ENCODE data around the gene GPR183.

The GPR183 gene

GRCh38 chr13:99301056-99301838, 6.0 kb downstream of the GPR183 start:
- no peak for DNase-seq
- in situ Hi-C loops (cut with MboI; ENCODE audit: low pct_unique_long_range_greater_than_20kb, low sequenced_read_pairs) = no loop called here

DNA sequence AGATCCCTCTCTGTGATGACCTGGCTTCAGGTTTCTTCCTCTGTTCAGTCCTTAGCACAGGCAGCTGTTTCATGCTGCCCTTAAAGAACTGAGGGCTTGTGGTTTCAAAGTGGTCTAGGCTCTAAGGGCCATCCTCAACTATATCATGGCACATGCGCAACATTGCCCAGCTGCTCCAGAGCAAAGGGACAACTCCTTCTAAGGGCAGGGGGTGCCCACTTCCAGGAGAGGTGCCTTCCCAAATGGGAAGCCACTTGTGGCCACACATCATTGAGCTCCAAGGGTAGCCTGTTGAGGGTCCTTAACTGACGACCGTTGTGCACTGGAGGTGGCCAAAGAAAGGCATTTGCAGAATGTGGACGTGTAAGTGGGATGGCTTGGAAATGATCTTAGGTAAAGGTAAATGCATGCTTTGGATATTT, 7.3 kb downstream of the GPR183 start:
- no peak for DNase-seq
- in situ Hi-C loops (cut with MboI; ENCODE audit: low pct_unique_long_range_greater_than_20kb, low sequenced_read_pairs) = no loop called here

- in situ Hi-C loops (cut with MboI; ENCODE audit: low pct_unique_long_range_greater_than_20kb, low sequenced_read_pairs) = no loop called here
Measured at GRCh38 chr13:99299256-99299919, 7.8 kb downstream of the GPR183 start.

GRCh38 chr13:99298056-99298455, 9.1 kb downstream of the GPR183 start:
- in situ Hi-C loops (cut with MboI; ENCODE audit: low pct_unique_long_range_greater_than_20kb, low sequenced_read_pairs) = no loop called here
- DNase-seq = no peak

More at GRCh38 chr13:99299256-99299919, 7.8 kb downstream of the GPR183 start:
- DNase-seq = no peak

DNA sequence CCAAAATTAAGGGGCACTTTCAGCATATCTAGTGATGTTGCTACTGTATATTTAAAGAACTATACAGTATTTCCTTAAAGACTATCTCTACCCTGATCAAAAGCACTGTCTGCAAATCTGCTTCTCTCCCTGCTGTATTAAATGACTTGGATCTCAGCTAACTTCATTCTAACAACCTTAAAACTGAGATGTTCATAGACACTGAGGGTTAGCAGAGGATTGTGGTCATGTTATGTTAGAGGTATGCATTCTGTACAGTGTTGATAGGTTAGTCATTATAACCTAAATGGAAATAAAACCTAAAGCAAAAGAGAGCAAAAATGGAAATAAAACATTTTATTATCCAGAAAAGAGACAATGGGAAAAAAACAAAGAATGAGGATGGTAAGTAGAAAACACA, 9.9 kb downstream of the GPR183 start:
- in situ Hi-C loops (cut with MboI; ENCODE audit: low pct_unique_long_range_greater_than_20kb, low sequenced_read_pairs) = no loop called here
- no peak for DNase-seq

DNA sequence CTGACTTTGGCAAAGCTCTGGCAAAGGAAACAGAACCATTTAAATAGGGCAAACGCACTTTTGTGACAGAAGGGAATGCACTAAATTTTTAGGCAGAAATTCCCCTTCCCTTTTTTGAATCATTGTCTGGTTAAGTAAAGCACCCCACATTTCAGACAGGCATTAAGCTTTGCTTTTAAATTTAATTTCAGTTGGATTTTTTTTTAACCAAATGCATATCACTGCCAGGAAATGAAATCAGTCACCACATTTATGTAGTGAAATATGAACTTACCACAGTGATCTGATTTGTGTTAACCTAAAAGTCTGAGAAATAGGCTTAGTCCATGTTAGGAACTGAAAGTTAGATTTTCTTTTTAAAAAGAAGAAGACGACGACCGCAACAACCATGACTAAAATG, 10.8 kb downstream of the GPR183 start:
- in situ Hi-C loops (cut with MboI; ENCODE audit: low pct_unique_long_range_greater_than_20kb, low sequenced_read_pairs) = no loop called here
- no peak for DNase-seq

DNA sequence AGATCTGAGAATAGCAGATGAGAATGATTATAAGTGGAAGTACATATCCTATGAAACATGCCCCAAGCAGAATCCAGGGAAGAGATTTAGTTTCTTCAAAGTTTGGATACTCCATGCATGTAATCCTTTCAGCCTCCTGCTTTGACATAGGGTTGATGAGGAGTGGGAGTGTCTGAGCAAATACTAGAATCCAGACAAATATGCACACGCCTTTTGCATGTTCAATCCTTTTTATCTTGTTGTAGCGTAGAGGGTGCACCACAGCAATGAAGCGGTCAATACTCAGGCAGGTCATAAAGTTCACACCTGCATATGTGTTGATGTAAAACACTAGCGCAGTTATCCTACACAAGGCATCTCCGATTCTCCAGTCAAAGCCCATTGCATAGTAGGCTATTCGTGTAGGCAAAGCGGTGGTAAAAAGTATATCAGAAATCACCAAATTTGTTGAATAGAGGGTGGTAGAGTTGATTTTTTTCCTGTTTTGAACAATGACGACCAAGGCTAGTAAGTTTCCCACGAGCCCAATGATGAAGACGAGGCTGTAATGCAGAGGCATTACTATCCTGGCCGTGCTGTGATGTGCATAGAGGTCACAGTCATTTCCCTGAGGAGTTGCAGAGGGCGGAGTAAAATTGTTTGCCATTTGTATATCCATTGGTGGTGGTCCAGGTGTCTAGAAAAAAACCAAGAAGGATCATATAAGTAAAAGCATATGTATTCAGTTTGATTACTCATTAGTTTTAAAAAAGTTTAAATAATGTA, 11.5 kb downstream of the GPR183 start:
- in situ Hi-C loops (cut with MboI; ENCODE audit: low pct_unique_long_range_greater_than_20kb, low sequenced_read_pairs) = no loop called here
- DNase-seq = no peak

DNA sequence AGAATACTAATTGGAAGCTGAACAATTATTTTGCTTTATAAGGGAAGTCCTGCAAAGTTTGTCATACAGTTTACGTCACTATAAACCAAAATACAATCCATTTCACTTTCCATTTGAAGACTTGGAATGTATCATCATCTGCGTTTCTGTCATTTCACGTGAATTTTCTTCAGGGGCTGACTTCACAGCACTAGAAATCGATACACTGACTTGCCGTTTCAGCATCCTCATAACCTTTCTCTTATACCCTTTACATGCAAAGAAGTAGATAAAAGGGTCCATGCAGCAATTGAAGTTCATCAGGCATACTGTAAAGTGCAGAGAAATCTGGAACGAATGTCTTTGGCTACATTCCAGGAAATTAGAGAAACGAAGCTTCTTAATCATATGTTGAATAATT, 12.2 kb downstream of the GPR183 start:
- in situ Hi-C loops (cut with MboI; ENCODE audit: low pct_unique_long_range_greater_than_20kb, low sequenced_read_pairs) = no loop called here
- no peak for DNase-seq

DNA sequence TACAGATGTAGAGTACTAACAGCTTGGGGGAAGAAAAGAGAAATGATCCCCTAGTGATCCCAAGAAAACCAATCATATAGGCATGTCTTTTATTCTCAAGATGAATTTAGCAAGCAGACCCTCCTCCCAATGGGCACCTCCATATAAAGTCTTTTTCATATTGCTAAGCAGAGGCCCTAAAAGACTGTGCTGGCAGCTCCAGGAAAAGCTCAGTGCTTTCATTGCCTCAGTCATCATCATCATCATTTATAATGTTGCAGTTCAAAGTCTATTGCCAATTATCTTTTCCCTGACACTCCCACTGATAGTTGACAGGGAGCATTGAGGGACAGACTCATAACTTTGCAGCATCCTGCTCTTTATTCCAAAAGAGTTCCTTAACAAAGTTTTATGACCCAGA, 13.0 kb downstream of the GPR183 start:
- in situ Hi-C loops (cut with MboI; ENCODE audit: low pct_unique_long_range_greater_than_20kb, low sequenced_read_pairs) = no loop called here

DNA sequence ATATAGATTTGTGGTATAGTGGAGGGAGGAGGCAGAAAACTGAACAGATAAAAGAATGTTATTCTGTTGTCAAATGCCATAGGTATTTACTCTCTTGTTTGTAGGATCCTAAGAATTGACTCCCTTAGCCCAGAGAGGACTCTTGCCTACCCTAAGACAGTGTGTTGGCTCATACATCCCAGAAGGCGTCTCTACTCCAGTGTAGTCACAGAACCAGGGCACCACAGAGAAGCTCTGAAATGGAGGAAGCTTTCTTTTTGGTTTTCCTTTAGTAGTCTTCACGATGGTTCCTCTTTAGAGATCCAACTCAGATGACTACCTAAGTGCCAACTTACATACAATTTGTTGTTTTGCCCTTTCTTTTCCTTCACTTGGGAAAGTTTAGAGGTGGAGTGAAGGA, 14.0 kb downstream of the GPR183 start:
- DNase-seq = no peak
- in situ Hi-C loops (cut with MboI; ENCODE audit: low pct_unique_long_range_greater_than_20kb, low sequenced_read_pairs) = no loop called here

More for the DNA sequence above, 13.0 kb downstream of the GPR183 start:
- no peak for DNase-seq

DNA sequence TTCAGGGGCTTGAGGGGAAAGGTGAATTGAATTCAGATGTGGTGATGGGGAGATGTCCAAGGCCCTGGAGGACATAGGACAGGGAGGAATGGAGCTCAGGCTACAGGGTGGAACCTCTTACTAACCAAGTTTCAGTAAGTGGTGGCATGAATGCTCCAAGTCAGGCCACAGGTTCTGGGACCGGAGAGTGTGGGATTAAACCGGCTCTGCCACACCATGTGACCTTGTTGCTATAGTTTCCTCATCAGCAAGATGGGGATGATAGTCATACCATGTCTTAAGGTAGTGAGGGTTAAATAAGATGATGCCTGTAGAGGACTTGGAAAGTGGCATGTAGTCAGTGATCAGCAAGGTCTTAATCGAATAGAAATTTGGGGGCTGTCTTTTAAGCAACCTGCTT, 16.3 kb downstream of the GPR183 start:
- in situ Hi-C loops (cut with MboI; ENCODE audit: low pct_unique_long_range_greater_than_20kb, low sequenced_read_pairs) = no loop called here
- no peak for DNase-seq

- DNase-seq = no peak
- in situ Hi-C loops (cut with MboI; ENCODE audit: low pct_unique_long_range_greater_than_20kb, low sequenced_read_pairs) = no loop called here
Measured at GRCh38 chr13:99289674-99290337, 17.4 kb downstream of the GPR183 start.

GRCh38 chr13:99289271-99289670, 17.9 kb downstream of the GPR183 start:
- in situ Hi-C loops (cut with MboI; ENCODE audit: low pct_unique_long_range_greater_than_20kb, low sequenced_read_pairs) = no loop called here
- DNase-seq = no peak

GRCh38 chr13:99288089-99288488, 19.1 kb downstream of the GPR183 start:
- peak; percentile 28 for DNase-seq
- in situ Hi-C loops (cut with MboI; ENCODE audit: low pct_unique_long_range_greater_than_20kb, low sequenced_read_pairs) = no loop called here

DNA sequence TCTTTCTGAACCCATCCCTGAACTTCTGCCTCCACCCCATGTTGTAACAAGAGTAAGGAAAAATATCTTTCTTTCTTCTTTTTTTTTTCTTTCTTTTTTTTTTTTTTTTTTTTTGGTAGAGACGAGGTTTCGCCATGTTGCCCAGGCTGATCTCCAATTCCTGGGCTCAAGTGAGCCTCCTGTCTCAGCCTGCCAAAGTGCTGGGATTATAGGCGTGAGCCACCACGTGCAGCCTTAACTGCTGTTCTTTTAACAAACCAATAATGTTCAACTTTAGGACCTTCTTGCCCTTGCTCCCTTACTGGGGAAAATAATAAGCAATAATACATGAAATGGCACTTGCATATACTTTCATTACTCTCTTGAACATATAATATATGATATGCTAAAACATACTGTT, 19.6 kb downstream of the GPR183 start:
- in situ Hi-C loops (cut with MboI; ENCODE audit: low pct_unique_long_range_greater_than_20kb, low sequenced_read_pairs) = no loop called here
- DNase-seq = no peak

GRCh38 chr13:99285432-99286182, 21.6 kb downstream of the GPR183 start:
- no peak for DNase-seq
- in situ Hi-C loops (cut with MboI; ENCODE audit: low pct_unique_long_range_greater_than_20kb, low sequenced_read_pairs) = no loop called here

DNA sequence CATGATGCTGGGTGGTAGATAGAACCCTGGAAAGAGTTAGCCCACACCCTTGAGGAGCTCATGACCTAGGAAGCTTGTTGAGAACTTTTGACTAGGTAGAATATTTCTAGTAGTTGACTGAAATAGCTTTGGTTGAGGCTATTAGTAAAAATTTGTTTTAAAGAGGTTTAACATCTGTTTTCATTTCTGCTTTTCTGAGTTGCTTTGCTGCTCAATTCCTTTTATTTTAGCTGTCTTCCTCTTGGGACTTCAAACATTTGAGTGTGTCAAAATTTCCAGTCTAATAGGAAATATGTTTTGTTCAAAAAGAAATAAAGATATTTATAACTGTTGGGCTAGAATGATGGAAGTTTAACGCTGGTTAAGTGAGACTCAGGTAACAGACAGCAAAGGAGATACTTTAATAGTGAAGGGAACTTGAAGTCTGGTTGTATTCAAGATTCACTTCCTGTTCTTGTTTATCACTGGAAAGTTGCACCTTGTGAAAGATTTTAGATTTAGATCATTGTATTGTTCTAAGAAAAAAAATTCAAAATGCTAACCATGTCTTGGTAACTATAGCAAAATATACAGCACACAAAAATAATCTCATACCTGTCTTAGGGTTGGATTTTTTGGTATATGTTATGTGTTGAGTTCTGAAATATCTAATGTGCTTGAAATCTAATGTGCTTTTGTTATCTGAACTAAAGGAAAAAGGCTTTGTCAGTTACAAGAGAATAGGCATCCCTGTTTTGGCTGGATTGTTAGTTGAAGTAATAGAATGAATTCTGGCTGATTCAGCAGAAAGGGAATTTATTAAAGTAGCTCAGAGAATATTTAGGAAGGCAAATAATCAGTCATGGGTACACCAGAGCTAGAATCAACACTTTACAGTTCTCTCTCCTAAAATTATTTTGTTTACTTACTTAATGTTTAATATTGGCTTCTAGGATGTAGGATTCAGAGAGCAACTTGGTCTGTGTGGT, 24.7 kb downstream of the GPR183 start:
- DNase-seq = no peak
- in situ Hi-C loops (cut with MboI; ENCODE audit: low pct_unique_long_range_greater_than_20kb, low sequenced_read_pairs) = no loop called here

- in situ Hi-C loops (cut with MboI; ENCODE audit: low pct_unique_long_range_greater_than_20kb, low sequenced_read_pairs) = no loop called here
Measured at GRCh38 chr13:99281811-99282263, 25.4 kb downstream of the GPR183 start.

More at GRCh38 chr13:99281811-99282263, 25.4 kb downstream of the GPR183 start:
- no peak for DNase-seq
